ENCODE results near the gene MAD1L1.

Gene MAD1L1

GRCh38 chr7:2006231-2006771 is 226.4 kb downstream of the MAD1L1 start:
- Histone ChIP-seq H3K79me2 (ENCODE audit: insufficient read depth, low read length) (no peaks in the 10 kb centered on the region), H3K9me2 (replicated peaks; ENCODE audit: insufficient read depth, low read length) (no peaks in the 10 kb centered on the region), H4K20me1 (ENCODE audit: low read depth, low read length) (no peaks in the 10 kb centered on the region), H3K9me3 (ENCODE audit: insufficient read depth, low read length) (no peaks in the 10 kb centered on the region), H3K27ac (ENCODE audit: low read depth, low read length) (no peak overlapping the region), H3F3A (ENCODE audit: insufficient read depth) (no peaks in the 10 kb centered on the region), H3K4me2 (ENCODE audit: low read depth, low read length, poor library complexity, severe bottlenecking) (no peak overlapping the region), H3K9ac (ENCODE audit: low read length) (no peak overlapping the region), H3K36me3 (ENCODE audit: low read length) (no peaks in the 10 kb centered on the region), H2AFZ (ENCODE audit: low read depth, low read length, severe bottlenecking) (no peak overlapping the region), H3K27me3 (ENCODE audit: low read length) (no peaks in the 10 kb centered on the region), H3K4me3 (ENCODE audit: insufficient read depth, low read length, poor library complexity, severe bottlenecking) (no peak overlapping the region)
- TF ChIP-seq CTCF (IDR thresholded peaks at IDR 0.05; ENCODE audit: insufficient read depth, low read length, poor library complexity, severe bottlenecking) (no peak), EZH2phosphoT487 (conservative IDR thresholded peaks at IDR 0.05; ENCODE audit: low read length) (no peak)

GRCh38 chr7:2005786-2006185 is 227.0 kb downstream of the MAD1L1 start:
- Histone ChIP-seq H3K27ac (ENCODE audit: low read depth, low read length) (no peak overlapping the region), H3F3A (ENCODE audit: insufficient read depth) (no peaks in the 10 kb centered on the region), H2AFZ (ENCODE audit: low read depth, low read length, severe bottlenecking) (no peak overlapping the region), H3K9me3 (ENCODE audit: insufficient read depth, low read length) (no peaks in the 10 kb centered on the region), H3K9me2 (replicated peaks; ENCODE audit: insufficient read depth, low read length) (no peaks in the 10 kb centered on the region), H3K9ac (ENCODE audit: low read length) (no peak overlapping the region), H3K79me2 (ENCODE audit: insufficient read depth, low read length) (no peaks in the 10 kb centered on the region), H3K4me2 (ENCODE audit: low read depth, low read length, poor library complexity, severe bottlenecking) (no peak overlapping the region), H4K20me1 (ENCODE audit: low read depth, low read length) (no peaks in the 10 kb centered on the region), H3K27me3 (ENCODE audit: low read length) (no peaks in the 10 kb centered on the region), H3K4me3 (ENCODE audit: insufficient read depth, low read length, poor library complexity, severe bottlenecking) (no peak overlapping the region), H3K36me3 (ENCODE audit: low read length) (no peaks in the 10 kb centered on the region)
- TF ChIP-seq CTCF (IDR thresholded peaks at IDR 0.05; ENCODE audit: insufficient read depth, low read length, poor library complexity, severe bottlenecking) (no peak), EZH2phosphoT487 (conservative IDR thresholded peaks at IDR 0.05; ENCODE audit: low read length) (no peak)

- Histone ChIP-seq H3K4me2 (ENCODE audit: low read depth, low read length, poor library complexity, severe bottlenecking) (no peak overlapping the region), H3K9me2 (replicated peaks; ENCODE audit: insufficient read depth, low read length) (no peaks in the 10 kb centered on the region), H3K36me3 (ENCODE audit: low read length) (no peaks in the 10 kb centered on the region), H2AFZ (ENCODE audit: low read depth, low read length, severe bottlenecking) (no peak overlapping the region), H3K9me3 (ENCODE audit: insufficient read depth, low read length) (no peaks in the 10 kb centered on the region), H3K27ac (ENCODE audit: low read depth, low read length) (no peak overlapping the region), H3K27me3 (ENCODE audit: low read length) (no peaks in the 10 kb centered on the region), H3K9ac (ENCODE audit: low read length) (no peak overlapping the region), H4K20me1 (ENCODE audit: low read depth, low read length) (no peaks in the 10 kb centered on the region), H3K4me3 (ENCODE audit: insufficient read depth, low read length, poor library complexity, severe bottlenecking) (no peak overlapping the region), H3F3A (ENCODE audit: insufficient read depth) (no peaks in the 10 kb centered on the region), H3K79me2 (ENCODE audit: insufficient read depth, low read length) (no peaks in the 10 kb centered on the region)
- TF ChIP-seq CTCF (IDR thresholded peaks at IDR 0.05; ENCODE audit: insufficient read depth, low read length, poor library complexity, severe bottlenecking) (no peak), EZH2phosphoT487 (conservative IDR thresholded peaks at IDR 0.05; ENCODE audit: low read length) (no peak)
These were observed 227.7 kb downstream of the MAD1L1 start for GRCh38 chr7:2004841-2005725.
